HG03520 (cell line): ENCODE data around the gene PNLIPRP2.

ENCODE experiments used
- ATAC-seq: cut with Tn5 transposase; IDR thresholded peaks from one replicate; pipeline ENCODE4 v1.9.1; 2021; ENCODE audit warnings: mild to moderate bottlenecking, moderate library complexity; ENCODE audit not compliant: unreplicated experiment

Gene PNLIPRP2

GRCh38 chr10:116612107-116612769, 8.5 kb upstream of the PNLIPRP2 start:
- no peak for ATAC-seq

GRCh38 chr10:116613471-116613870, 7.3 kb upstream of the PNLIPRP2 start:
- no peak for ATAC-seq

- no peak for ATAC-seq
These were observed 6.0 kb upstream of the PNLIPRP2 start for GRCh38 chr10:116614796-116615195.

GRCh38 chr10:116615199-116615776, 5.5 kb upstream of the PNLIPRP2 start:
- ATAC-seq: no peak

- no peak for ATAC-seq
These were observed 723 bp downstream of the PNLIPRP2 start for GRCh38 chr10:116621476-116621875.

- ATAC-seq: no peak
These were observed 1.3 kb downstream of the PNLIPRP2 start for GRCh38 chr10:116621934-116622655.

- no peak for ATAC-seq
These were observed 5.1 kb downstream of the PNLIPRP2 start for GRCh38 chr10:116625845-116626244.

GRCh38 chr10:116626815-116627214, 6.1 kb downstream of the PNLIPRP2 start:
- ATAC-seq: no peak

- no peak for ATAC-seq
These were observed 6.7 kb downstream of the PNLIPRP2 start for GRCh38 chr10:116627386-116627933.

GRCh38 chr10:116629340-116629739, 8.6 kb downstream of the PNLIPRP2 start:
- no peak for ATAC-seq

GRCh38 chr10:116630020-116630419, 9.3 kb downstream of the PNLIPRP2 start:
- ATAC-seq: no peak

- no peak for ATAC-seq
These were observed 11.1 kb downstream of the PNLIPRP2 start for GRCh38 chr10:116631871-116632295.

GRCh38 chr10:116632596-116633215, 12.0 kb downstream of the PNLIPRP2 start:
- ATAC-seq: no peak

GRCh38 chr10:116633216-116633600, 12.5 kb downstream of the PNLIPRP2 start:
- no peak for ATAC-seq

GRCh38 chr10:116634126-116634975, 13.6 kb downstream of the PNLIPRP2 start:
- ATAC-seq: no peak

- no peak for ATAC-seq
These were observed 15.6 kb downstream of the PNLIPRP2 start for GRCh38 chr10:116636385-116636784.

- no peak for ATAC-seq
These were observed 16.2 kb downstream of the PNLIPRP2 start for GRCh38 chr10:116636976-116637375.

GRCh38 chr10:116637830-116638229, 17.1 kb downstream of the PNLIPRP2 start:
- no peak for ATAC-seq

GRCh38 chr10:116646502-116646901, 25.7 kb downstream of the PNLIPRP2 start:
- no peak for ATAC-seq

GRCh38 chr10:116648903-116649302, 28.1 kb downstream of the PNLIPRP2 start:
- ATAC-seq: no peak
